ENCODE measurements around the gene ATP6V0C. TPM values are rescaled to one million over a fixed set of nuclear protein-coding genes. Genes with fewer than 3 reads are reported as not detected.

Gene ATP6V0C
- total and polyA plus RNA-seq, 7 donors: 116 to 241 (median 177) TPM

DNA sequence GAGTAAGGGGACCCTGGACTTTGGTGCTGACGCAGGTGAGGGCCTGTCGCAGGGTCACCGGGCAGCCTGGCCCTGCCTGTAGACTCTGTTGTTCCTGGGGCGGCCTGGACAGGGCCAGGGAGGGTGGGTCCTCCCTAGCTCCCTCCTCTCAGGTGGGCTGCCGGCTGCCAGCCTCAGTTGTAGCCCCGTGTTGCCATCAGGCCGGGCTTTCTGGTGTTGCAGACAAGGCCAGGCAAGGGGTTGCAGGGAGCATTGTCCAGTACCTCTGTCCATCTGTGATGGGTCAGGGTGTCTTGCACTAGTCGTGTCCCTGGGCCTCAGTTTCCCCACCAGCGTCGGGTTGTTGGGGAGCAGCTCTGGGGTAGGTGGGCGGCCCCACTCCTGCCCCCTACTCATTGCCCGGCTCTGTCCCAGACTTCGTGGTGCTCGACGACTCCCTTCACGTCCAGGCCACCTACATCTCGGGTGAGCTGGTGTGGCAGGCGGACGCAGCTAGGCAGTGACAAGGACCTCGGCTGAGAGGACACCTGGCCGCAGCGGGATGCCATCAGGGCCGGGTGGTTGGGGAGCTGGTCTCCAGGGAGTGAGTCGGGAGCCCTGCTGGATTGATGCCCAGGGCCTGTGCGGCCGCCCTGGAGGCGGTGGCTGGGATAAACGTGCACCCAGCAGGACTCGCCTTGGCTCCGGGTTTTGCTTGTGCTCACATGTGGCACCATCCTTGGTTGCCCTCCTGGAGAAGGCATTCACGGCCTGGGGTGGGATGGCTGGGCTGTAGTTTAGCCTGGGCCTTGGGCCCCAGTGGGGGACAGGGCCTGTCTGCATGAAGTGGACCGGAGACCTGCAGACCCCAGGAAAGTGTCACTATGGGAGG, 15.5 kb downstream of the ATP6V0C start:
- TF ChIP-seq, protein P1, sequence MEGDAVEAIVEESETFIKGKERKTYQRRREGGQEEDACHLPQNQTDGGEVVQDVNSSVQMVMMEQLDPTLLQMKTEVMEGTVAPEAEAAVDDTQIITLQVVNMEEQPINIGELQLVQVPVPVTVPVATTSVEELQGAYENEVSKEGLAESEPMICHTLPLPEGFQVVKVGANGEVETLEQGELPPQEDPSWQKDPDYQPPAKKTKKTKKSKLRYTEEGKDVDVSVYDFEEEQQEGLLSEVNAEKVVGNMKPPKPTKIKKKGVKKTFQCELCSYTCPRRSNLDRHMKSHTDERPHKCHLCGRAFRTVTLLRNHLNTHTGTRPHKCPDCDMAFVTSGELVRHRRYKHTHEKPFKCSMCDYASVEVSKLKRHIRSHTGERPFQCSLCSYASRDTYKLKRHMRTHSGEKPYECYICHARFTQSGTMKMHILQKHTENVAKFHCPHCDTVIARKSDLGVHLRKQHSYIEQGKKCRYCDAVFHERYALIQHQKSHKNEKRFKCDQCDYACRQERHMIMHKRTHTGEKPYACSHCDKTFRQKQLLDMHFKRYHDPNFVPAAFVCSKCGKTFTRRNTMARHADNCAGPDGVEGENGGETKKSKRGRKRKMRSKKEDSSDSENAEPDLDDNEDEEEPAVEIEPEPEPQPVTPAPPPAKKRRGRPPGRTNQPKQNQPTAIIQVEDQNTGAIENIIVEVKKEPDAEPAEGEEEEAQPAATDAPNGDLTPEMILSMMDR (IDR thresholded peaks at IDR 0.05): no peak
- Histone ChIP-seq H3K36me3 (ENCODE audit: insufficient read depth in 1 of 2, low read depth in 1 of 2) (peaks cover 0 to 46% of the 10 kb centered on the region in 2 donors), H3K4me1 (peaks cover 12% of the 10 kb centered on the region), H3K27me3 (ENCODE audit: insufficient read depth in 3 of 3, low read length in 2 of 3) (no peaks in the 10 kb centered on the region), H3K9me3 (no peaks in the 10 kb centered on the region), H3K4me3 (no peak overlapping the region), H3K27ac (no peak overlapping the region)
- intact Hi-C loops (cut with DNase I): no loop called here
- WGBS, 3 donors: 85 to 89% (median 86%) methylated on average over 32 of the region's 32 CpGs
- no peak for ATAC-seq
- peak; percentile 20 to 55 for DNase-seq

DNA sequence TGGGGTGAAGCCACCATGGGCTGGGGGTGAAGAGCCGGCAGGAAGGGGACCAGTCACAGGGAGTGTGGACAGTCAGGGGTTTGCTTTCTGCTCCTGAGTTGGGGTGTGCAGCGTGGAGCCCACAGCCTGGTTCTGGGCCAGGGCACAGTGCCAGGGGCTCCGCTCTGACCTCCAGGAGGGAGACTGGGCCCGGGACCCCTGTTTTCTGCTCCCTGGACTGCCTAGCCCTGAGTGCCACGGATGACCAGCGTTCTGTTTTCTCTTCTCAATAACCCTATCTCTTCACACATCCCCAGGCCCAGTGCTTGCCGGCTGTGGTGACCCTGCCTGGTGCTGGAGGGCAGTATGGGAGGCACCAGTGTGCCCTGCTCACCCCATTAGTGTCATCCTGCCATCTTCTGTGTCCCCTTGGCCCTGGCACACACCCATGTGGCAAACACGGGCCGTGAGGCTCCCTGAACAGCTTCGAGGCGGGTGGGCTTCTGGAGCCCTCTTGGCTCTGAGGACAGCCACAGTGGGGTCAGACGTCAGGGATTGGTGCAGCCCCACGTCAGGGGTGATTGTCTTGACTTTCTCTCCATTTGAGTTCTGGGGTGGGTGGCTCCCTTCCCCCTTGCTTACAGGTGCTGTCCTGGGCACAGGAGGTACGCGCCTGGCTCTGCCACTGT, 16.3 kb downstream of the ATP6V0C start:
- no peak overlapping the region for H3K27ac ChIP-seq
- TF ChIP-seq, protein P1 (IDR thresholded peaks at IDR 0.05): no peak
- H3K27me3 ChIP-seq (ENCODE audit: insufficient read depth in 3 of 3, low read length in 2 of 3): no peaks in the 10 kb centered on the region
- intact Hi-C loops (cut with DNase I): loop anchor here in 1 of 2 donors (10.0 kb wide), 1 partner anchor 65 kb away; no protein-coding TSS in a partner anchor
- H3K36me3 ChIP-seq (ENCODE audit: insufficient read depth in 1 of 2, low read depth in 1 of 2): peaks cover 0 to 39% of the 10 kb centered on the region in 2 donors
- DNase-seq: peak in 1 of 2 donors; percentile 52
- no peaks in the 10 kb centered on the region for H3K9me3 ChIP-seq
- H3K4me1 ChIP-seq: peaks cover 12% of the 10 kb centered on the region
- WGBS, 3 donors: 83 to 94% (median 87%) methylated on average over 15 of the region's 15 CpGs
- H3K4me3 ChIP-seq: no peak overlapping the region
- no peak for ATAC-seq

DNA sequence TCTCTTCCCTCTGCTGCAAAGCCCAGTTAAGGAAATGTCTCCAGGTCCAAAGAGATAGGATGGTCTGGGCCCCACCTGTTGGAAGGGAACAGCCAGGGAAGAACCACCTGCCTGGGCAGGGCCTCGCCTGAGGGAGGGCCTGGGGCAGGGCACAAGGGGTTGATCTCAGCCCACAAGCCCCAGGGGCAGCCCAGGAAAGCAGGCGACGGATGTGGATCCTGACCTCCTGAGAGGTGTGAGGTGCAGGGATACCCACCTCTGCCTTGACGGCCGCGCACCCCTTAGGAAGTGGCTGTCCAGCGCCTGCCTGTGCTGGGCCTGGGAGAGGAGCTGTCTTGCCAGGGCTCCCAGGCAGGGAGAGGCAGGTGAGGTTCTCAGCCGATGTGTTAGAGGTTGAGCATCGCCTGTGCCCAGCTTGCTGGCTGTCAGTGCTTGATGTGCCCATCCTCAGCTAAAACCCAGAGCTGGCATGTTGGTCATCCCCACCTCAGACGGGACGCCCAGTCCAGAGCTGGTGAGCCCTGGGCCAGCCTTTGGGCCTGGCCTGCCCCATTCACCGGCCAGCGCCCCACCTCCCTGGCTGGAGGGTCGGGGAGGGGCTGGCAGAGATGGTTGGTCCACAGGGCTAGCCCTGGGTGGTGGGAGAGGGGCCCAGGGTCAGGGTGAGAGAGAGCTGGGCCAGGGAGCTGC, 17.0 kb downstream of the ATP6V0C start:
- peak overlapping the region; percentile 73 for H3K4me3 ChIP-seq
- H3K4me1 ChIP-seq: peaks cover 12% of the 10 kb centered on the region
- H3K36me3 ChIP-seq (ENCODE audit: insufficient read depth in 1 of 2, low read depth in 1 of 2): peaks cover 0 to 33% of the 10 kb centered on the region in 2 donors
- DNase-seq (peak; percentile 20 to 55), ATAC-seq (no peak)
- peak overlapping the region; percentile 92 for H3K27ac ChIP-seq
- no peaks in the 10 kb centered on the region for H3K9me3 ChIP-seq
- intact Hi-C loops (cut with DNase I): loop anchor here in 1 of 2 donors (10.0 kb wide), 1 partner anchor 64 kb away; no protein-coding TSS in a partner anchor
- H3K27me3 ChIP-seq (ENCODE audit: insufficient read depth in 3 of 3, low read length in 2 of 3): no peaks in the 10 kb centered on the region
- TF ChIP-seq, protein P1 (IDR thresholded peaks at IDR 0.05): no peak
- WGBS, 3 donors: 80 to 84% (median 82%) methylated on average over 13 to 14 of the region's 14 CpGs

DNA sequence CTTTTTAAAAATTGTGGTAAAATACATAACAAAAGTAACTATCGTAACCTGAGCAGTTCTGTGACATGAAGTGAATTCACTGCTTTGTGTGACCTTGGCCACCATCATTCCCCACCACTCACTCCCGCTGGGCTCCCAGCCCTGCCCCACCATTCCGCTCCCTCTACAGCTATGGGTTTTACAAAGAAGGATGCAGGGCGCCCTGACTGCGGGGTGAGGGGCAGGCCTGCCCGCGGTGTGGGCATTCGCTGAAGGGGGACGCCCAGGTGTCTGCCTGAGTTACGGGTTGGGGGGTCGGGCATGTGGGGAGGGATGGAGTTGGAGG, 17.6 kb downstream of the ATP6V0C start, which contains the start of gene CEMP1:
TSS of gene CEMP1 (minus strand) at position 38 of the 325 bp plus-strand sequence. CDS start 335 bp downstream, outside the sequence.
- peak in 2 of 4 donors; percentile 1 to 2 for ATAC-seq
- 12 to 18% (median 15%) methylated on average over 10 to 11 of the region's 11 CpGs for WGBS, 3 donors

More for the DNA sequence above, 17.6 kb downstream of the ATP6V0C start, which contains the start of gene CEMP1:
- Histone ChIP-seq H3K4me3 (peak within 1 kb of the TSS; percentile 73), H3K36me3 (ENCODE audit: insufficient read depth in 1 of 2, low read depth in 1 of 2) (peaks cover 0 to 28% of the 10 kb centered on the region in 2 donors), H3K4me1 (peaks cover 12% of the 10 kb centered on the region), H3K9me3 (no peaks in the 10 kb centered on the region), H3K27ac (peak within 1 kb of the TSS; percentile 92), H3K27me3 (ENCODE audit: insufficient read depth in 3 of 3, low read length in 2 of 3) (no peaks in the 10 kb centered on the region)
- TF ChIP-seq, protein P1 (IDR thresholded peaks at IDR 0.05): no peak
- no peak for DNase-seq
- intact Hi-C loops (cut with DNase I): loop anchor here in 1 of 2 donors (10.0 kb wide), 1 partner anchor 63 kb away; no protein-coding TSS in a partner anchor
